Kidney tubule cell (primary cell): ENCODE results near the gene IQCK.

Source experiments
- DNase-seq: peaks from one replicate; pipeline ENCODE4 v3.0.0-alpha.2; 2018; ENCODE audit warnings: low spot score

IQCK gene

GRCh38 chr16:19885451-19886072 lies 167.5 kb downstream of the IQCK start:
- DNase-seq, result no peak

- peak; percentile 73 for DNase-seq
Observed at GRCh38 chr16:19886073-19886941, 168.2 kb downstream of the IQCK start.

GRCh38 chr16:19888834-19889233 lies 170.8 kb downstream of the IQCK start:
- peak; percentile 51 for DNase-seq

GRCh38 chr16:19890901-19891300 lies 172.8 kb downstream of the IQCK start:
- DNase-seq, result no peak

GRCh38 chr16:19892902-19893301 lies 174.8 kb downstream of the IQCK start:
- no peak for DNase-seq

DNA sequence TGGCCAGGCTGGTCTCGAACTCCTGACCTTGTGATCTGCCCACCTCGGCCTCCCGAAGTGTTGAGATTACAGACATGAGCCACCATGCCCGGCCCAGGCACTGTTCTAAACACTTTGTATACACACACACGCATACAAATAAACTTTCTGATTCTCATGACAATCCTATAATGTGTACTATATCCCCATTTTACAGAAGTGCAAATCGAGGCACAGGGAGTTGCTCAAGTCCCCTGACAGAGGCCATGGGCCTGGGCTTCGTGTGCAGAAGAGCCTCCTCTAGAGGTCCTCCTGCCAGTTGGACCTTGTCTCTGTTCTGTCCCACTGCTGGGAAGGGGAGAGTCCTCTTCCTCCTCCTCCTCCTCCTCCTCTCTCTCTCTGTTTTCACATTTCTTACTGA lies 176.5 kb downstream of the IQCK start:
- no peak for DNase-seq

- DNase-seq, result no peak
Observed at GRCh38 chr16:19896951-19897350, 178.9 kb downstream of the IQCK start.

DNA sequence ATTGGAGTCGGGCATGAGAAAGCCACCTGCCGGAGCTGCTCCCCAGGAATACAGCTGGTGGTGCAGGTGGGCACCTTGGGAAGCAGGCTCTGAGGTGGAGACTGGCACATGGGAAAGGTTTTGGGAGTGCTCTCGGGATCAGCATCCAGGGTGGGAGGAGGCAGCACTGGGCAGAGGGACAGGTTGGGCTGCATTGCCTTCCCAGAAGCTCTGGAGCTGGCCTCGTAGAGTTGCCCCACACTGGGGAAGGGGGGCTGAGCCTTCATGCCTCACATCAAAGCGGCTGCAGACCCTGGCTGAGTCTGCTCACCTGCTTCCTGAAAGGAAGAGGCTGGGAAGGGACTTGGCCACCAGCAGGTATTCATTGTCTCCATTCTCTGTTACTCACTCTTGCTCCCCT lies 180.1 kb downstream of the IQCK start:
- DNase-seq, result no peak

GRCh38 chr16:19898924-19899604 lies 181.0 kb downstream of the IQCK start:
- peak; percentile 64 for DNase-seq

- DNase-seq, result no peak
Observed at GRCh38 chr16:19899605-19899955, 181.5 kb downstream of the IQCK start.

DNA sequence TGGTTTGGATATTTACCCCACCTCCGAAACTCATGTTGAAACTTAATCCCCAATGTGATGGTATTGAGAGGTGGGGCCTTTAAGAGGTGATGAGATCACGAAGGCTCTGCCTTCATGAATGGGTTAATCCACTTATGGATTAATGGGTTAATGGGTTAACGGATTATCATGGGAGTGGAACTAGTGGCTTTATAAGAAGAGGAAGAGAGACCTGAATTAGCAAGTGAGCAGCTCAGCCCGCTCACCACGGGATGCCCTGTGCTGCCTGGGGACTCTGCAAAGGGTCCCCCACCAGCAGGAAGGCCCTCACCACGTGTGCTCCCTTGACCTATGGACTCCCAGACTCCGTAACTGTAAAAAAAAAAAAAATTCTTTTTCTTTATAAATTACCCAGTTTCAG lies 183.1 kb downstream of the IQCK start:
- no peak for DNase-seq

- DNase-seq, result peak; percentile 74
Observed at GRCh38 chr16:19907161-19907992, 189.3 kb downstream of the IQCK start.
